Muscle of leg (tissue), 11 donors: ENCODE measurements around the gene MAST3. TPM values are rescaled to one million over a fixed set of nuclear protein-coding genes. Genes with fewer than 3 reads are reported as not detected.
A peak's percentile ranks its signal among the peaks of the same experiment; 100 is the strongest.

Source experiments
- DNase-seq: peaks from one replicate; pipeline ENCODE4 v3.0.0; 2013
- H3K27ac ChIP-seq: one replicate; pipeline ENCODE4 v1.5.1; 2013; ENCODE audit warnings: mild to moderate bottlenecking, low read length, control low read depth
- H3K27me3 ChIP-seq: one replicate; pipeline ENCODE4 v1.6.1; 2013; ENCODE audit warnings: low read length; ENCODE audit not compliant: control insufficient read depth, insufficient read depth
- H3K36me3 ChIP-seq: one replicate; pipeline ENCODE4 v1.6.1; 2013; ENCODE audit warnings: low read length; ENCODE audit not compliant: control insufficient read depth, insufficient read depth
- H3K4me1 ChIP-seq: one replicate; pipeline ENCODE4 v1.6.1; 2013; ENCODE audit warnings: low read length; ENCODE audit not compliant: control insufficient read depth, insufficient read depth
- H3K4me3 ChIP-seq: one replicate; pipeline ENCODE4 v1.5.1; 2013; ENCODE audit warnings: low read length, control low read depth
- H3K9me3 ChIP-seq: replicated peaks from 2 replicates; pipeline ENCODE4 v1.6.1; 2013; ENCODE audit warnings: low read depth, low read length; ENCODE audit not compliant: control insufficient read depth
- WGBS: methylation state at CpG from one replicate; pipeline ENCODE4 v1.1.5; 2013; ENCODE audit warnings: missing lambda C conversion rate; ENCODE audit not compliant: insufficient coverage; 5-methylcytosine and 5-hydroxymethylcytosine counted together
- polyA plus RNA-seq, 8 donors: library from polyadenylated mRNA; unstranded; fragments of 120-200 nt; gene quantifications; one replicate each; pipeline versions ENCODE4 v1.2.1 to v1.2.3, GENCODE V29; 2013; ENCODE audit warnings: inconsistent platforms in 1 of 8, low replicate concordance in 1 of 8; ENCODE audit not compliant: insufficient read length in 8 of 8, insufficient read depth in 1 of 8
- total RNA-seq: library from RNA; stranded (reverse); fragments of 120-200 nt; gene quantifications from one replicate; pipeline ENCODE4 v1.2.4, GENCODE V29; 2013

MAST3 gene
- total and polyA plus RNA-seq, 9 donors: 3.4 to 12.2 (median 7.6) TPM

- H3K9me3 ChIP-seq: no peaks in the 10 kb centered on the region
These were observed 68.4 kb downstream of the MAST3 start for GRCh38 chr19:18165794-18166544.

GRCh38 chr19:18167011-18167410 lies 69.4 kb downstream of the MAST3 start:
- H3K9me3 ChIP-seq: no peaks in the 10 kb centered on the region
- no peaks in the 10 kb centered on the region for H3K27me3 ChIP-seq
- 86% methylated on average over 16 of the region's 21 CpGs for WGBS
- H3K4me3 ChIP-seq: no peak overlapping the region
- peaks cover 72% of the 10 kb centered on the region for H3K36me3 ChIP-seq
- no peak overlapping the region for H3K27ac ChIP-seq
- peaks cover 2% of the 10 kb centered on the region for H3K4me1 ChIP-seq
- DNase-seq: no peak

More at GRCh38 chr19:18165794-18166544, 68.4 kb downstream of the MAST3 start:
- no peak for DNase-seq
- Histone ChIP-seq H3K4me3 (no peak overlapping the region), H3K27ac (no peak overlapping the region), H3K36me3 (peaks cover 72% of the 10 kb centered on the region), H3K4me1 (peaks cover 7% of the 10 kb centered on the region), H3K27me3 (no peaks in the 10 kb centered on the region)
- WGBS: 97% methylated on average over 13 of the region's 15 CpGs

DNA sequence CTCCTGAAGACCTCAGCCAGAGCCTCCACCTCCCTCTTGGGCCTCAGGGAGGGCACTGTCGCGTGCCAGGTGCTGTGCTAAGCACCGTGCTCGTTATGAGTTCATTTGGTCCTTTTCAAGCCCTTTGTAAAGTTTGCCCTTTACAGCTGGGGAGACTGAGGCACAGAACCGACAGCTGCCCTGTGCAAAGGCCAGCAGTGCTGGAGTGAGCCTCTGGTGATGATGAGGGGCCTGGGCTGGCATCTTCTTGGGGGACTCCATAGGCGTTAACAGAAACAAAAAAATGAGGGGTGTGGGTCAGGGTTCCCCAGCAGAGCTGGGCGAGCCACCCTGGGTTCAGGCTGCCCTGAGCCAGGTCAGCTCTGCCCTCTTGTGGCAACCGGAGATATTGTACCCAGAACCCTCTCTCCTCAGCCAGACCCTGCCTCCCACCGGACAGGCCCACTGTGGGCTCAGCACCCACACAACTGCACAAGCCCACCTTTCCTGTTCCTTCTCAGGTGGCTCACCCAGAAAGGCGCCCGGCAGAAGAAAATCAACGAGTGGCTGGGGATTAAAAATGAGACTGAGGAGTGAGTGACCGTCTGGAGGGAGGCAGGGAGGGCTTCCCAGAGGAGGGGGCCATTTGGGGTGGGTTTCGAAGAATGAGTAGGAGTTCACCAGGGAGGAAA lies 70.5 kb downstream of the MAST3 start:
- H3K27me3 ChIP-seq: peaks cover 2% of the 10 kb centered on the region
- DNase-seq: peak; percentile 33
- peaks cover 61% of the 10 kb centered on the region for H3K36me3 ChIP-seq
- peaks cover 2% of the 10 kb centered on the region for H3K4me1 ChIP-seq
- no peak overlapping the region for H3K4me3 ChIP-seq
- H3K27ac ChIP-seq: no peak overlapping the region
- WGBS: 75% methylated on average over 8 of the region's 14 CpGs
- no peaks in the 10 kb centered on the region for H3K9me3 ChIP-seq

DNA sequence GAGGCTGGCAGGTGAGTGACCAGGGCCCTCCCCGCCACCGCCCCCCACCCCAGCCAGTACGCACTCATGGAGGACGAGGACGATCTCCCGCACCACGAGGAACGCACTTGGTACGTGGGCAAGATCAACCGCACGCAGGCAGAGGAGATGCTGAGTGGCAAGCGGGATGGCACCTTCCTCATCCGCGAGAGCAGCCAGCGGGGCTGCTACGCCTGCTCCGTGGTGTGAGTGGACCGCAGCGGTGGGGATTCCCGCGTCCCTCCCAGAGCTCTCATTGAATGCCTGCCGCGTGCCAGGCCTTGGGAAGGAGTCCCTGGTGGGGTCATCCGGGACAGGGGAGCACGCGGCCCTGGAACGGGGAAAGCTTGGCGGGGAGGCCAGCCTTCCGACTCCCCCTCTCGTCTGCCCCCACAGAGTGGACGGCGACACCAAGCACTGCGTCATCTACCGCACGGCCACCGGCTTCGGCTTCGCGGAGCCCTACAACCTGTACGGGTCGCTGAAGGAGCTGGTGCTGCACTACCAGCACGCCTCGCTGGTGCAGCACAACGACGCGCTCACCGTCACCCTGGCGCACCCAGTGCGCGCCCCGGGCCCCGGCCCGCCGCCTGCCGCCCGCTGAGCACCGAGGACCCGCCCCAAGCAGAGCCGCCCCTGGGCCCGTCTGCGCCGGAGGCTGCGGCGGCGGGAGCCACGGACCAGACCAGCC lies 71.2 kb downstream of the MAST3 start:
- H3K36me3 ChIP-seq: peaks cover 56% of the 10 kb centered on the region

GRCh38 chr19:18170714-18171255 lies 73.2 kb downstream of the MAST3 start:
- Histone ChIP-seq H3K9me3 (no peaks in the 10 kb centered on the region), H3K27ac (peak overlapping the region; percentile 31), H3K4me3 (no peak overlapping the region), H3K4me1 (peaks cover 15% of the 10 kb centered on the region), H3K27me3 (peaks cover 21% of the 10 kb centered on the region), H3K36me3 (peaks cover 48% of the 10 kb centered on the region)
- 64% methylated on average over 9 of the region's 16 CpGs for WGBS
- DNase-seq: peak; percentile 61

More for the DNA sequence above, 71.2 kb downstream of the MAST3 start:
- WGBS: 94% methylated on average over 64 of the region's 66 CpGs
- Histone ChIP-seq H3K27me3 (peaks cover 3% of the 10 kb centered on the region), H3K4me3 (no peak overlapping the region), H3K27ac (no peak overlapping the region), H3K9me3 (no peaks in the 10 kb centered on the region), H3K4me1 (peaks cover 9% of the 10 kb centered on the region)
- no peak for DNase-seq

DNA sequence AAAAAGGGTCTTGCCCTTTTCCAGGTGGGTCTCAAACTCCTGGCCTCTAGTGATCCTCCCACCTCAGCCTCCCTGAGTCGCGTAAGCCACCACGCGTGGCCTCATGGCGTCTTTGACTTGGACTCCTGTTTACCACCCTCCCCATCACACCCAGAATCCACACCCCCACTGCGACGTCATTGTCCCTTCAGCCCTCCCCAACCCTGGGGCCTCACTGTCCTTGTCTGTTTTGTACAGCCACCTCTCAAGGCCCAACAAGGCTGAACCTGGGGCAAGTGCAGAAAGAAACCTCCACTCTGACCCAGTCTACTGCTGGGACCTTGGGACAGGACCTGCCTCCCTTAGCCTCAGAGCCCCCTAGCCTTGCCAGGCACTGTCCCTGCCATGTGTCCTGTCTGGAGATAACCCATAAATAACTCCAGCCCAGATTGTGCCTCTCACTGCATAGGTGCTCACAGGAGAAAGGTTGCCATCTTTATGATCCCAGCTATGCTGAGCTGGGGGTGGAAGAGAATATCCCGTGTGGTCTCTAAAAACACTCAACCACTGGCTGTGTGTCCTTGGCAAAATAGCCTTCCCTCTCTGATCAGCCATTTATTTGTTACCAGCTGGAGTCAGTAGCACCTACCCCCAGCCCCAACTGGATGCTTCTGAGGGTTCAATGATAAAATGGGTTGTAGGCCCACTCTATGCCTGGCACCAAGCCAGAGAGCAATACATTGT lies 74.2 kb downstream of the MAST3 start:
- H3K27ac ChIP-seq: no peak overlapping the region
- peaks cover 15% of the 10 kb centered on the region for H3K4me1 ChIP-seq
- H3K36me3 ChIP-seq: peaks cover 38% of the 10 kb centered on the region
- 81% methylated on average over 7 of the region's 8 CpGs for WGBS
- no peak for DNase-seq
- no peaks in the 10 kb centered on the region for H3K9me3 ChIP-seq
- peaks cover 25% of the 10 kb centered on the region for H3K27me3 ChIP-seq
- H3K4me3 ChIP-seq: no peak overlapping the region

- Histone ChIP-seq H3K4me3 (no peak overlapping the region), H3K4me1 (peaks cover 15% of the 10 kb centered on the region), H3K27ac (no peak overlapping the region), H3K27me3 (peaks cover 27% of the 10 kb centered on the region), H3K9me3 (no peaks in the 10 kb centered on the region), H3K36me3 (peaks cover 31% of the 10 kb centered on the region)
- DNase-seq: no peak
- 65% methylated on average over 2 of the region's 7 CpGs for WGBS
These were observed 74.9 kb downstream of the MAST3 start for GRCh38 chr19:18172331-18173053.

DNA sequence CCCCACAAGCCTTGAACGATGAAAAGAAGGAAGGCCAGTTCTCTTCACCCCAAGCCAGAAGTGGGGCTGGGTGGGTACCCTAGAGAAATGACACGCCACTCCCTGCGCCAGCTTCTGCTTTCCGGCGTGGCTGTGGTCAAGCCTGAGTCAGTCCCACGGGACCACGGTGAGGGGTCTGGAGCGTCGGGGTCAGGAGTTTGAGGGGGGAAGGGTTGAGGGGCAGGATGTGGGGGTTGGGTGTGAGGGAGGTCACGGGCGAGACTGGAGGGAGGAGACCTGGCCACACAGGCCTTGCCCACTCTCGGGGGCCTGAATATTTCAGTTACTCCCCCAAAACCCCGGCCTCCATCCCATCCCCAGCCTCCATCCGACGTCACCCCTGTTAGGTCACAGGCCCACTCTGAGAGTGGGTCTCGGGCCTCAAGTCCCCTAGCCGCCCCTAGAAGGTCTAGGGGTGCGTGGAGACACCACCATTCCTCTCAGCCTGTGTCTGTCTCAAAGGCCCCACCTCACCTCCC lies 75.5 kb downstream of the MAST3 start:
- Histone ChIP-seq H3K9me3 (no peaks in the 10 kb centered on the region), H3K27ac (peak overlapping the region; percentile 37), H3K4me1 (peaks cover 15% of the 10 kb centered on the region), H3K27me3 (peaks cover 28% of the 10 kb centered on the region), H3K4me3 (no peak overlapping the region), H3K36me3 (peaks cover 25% of the 10 kb centered on the region)
- DNase-seq: peak; percentile 62
- 39% methylated on average over 13 of the region's 18 CpGs for WGBS
